Umbilical cord (tissue), 2 donors: Measurements from ENCODE around the gene RAPGEF3. TPM values are rescaled to one million over a fixed set of nuclear protein-coding genes. Genes with fewer than 3 reads are reported as not detected.

Experiments used
- DNase-seq: peaks from one replicate; pipeline ENCODE4 v3.0.0-alpha.2; 2015; ENCODE audit warnings: low spot score
- total RNA-seq: library from RNA; depleted of rRNA; stranded (reverse); fragments of >200 nt; gene quantifications from one replicate; pipeline ENCODE4 v1.2.3, GENCODE V29; 2014; ENCODE audit warnings: low replicate concordance; ENCODE audit not compliant: insufficient read depth

The RAPGEF3 gene
- total RNA-seq, 1 donor from 2014 or later, result 6.0 TPM

DNA sequence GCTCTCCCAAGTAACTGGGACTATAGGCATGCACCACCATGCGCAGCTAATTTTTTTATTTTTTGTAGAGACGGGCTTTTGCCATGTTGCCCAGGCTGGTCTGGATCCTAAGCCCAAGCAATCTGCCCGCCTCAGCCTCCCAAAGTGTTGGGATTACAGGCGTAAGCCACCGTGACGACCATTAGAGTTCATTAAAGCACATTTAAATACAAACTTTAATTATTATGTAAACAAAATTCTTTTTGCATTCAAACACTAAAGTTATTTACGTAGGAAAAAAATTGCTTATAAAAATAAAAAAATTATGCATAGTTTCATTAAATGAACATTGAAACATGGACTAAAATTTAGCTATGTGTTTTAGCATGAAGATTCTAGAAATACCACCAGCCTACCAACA lies 60.0 kb downstream of the RAPGEF3 start:
- no peak for DNase-seq

DNA sequence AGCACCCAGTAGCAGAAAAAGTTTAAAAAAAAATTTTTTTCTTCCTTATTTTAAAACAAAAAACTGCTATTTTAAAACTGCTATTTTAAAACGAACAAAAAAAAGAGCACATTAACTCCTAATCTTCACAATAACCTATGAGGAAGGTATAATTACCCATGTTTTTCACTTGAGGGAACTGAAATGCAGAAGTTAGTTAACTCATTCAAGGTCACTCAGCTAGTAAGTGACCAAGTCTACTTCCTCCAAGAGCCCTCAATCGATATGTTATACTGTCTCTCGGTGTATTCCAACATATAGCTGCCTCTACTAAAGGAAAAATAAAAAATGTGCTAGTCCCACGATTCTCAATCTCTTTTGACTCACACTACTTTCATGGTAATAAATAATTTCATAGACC lies 60.6 kb downstream of the RAPGEF3 start:
- DNase-seq, result no peak

DNA sequence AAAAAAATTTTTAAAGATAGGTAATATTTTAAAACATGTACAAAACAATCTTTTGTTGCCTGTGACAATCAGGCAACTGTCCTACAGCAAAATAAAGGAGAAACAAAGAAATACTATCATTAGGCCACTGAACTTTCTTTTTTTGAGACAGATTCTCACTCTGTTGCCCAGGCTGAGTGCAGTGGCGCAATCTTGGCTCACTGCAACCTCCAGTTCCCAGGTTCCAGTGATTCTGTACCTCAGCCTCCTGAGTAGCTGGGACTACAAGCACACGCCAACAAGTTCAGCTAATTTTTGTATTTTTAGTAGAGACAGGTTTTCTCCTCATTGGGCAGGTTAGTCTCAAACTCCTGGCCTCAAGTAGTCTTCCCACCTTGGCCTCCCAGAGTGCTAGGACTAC lies 69.5 kb downstream of the RAPGEF3 start:
- DNase-seq, result no peak

DNA sequence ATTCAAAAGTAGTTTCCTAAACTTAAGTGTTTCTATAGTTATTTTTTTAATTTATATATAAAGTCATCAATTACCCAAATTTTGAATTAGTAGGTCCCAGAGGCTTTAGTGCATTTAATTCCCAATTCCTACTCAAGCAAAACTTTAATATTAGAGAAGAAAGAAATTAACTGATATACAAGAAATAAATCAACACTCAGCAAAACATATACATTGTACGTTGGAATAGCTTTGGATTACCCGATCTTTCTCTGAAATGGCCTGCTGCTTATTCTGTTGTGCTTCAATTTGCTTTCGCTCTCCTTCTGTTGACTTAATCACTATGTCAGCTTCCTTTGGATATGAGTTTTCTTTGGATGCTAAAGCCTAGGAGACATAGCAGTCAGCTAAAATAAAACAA lies 71.0 kb downstream of the RAPGEF3 start:
- no peak for DNase-seq

DNA sequence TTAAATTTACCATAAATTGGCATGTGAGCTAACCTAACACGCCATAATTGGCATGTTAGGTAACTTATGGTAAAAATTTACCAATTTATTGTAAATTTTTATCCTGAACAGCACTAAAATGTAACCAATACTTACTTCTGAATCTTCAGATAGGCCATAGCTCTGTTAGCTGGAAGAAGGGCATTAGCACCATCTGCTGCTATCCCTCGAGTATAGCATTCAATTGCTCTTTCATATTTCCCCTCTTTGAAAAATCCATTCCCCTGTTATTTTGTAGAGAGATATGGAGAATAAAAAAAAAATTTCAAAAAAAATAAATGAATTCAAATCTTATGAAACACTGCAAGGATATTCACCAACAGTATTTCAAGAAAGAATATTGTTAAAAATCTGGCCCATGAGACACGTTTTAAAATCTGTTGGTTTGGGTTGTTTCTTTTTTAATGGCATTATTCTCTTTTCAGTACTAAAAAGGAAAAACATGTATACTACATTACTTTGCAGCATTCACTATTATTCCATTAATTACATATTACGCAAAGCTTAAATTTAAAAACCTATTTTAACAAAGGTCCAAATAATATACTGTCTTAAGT lies 71.9 kb downstream of the RAPGEF3 start:
- DNase-seq, result peak; percentile 61

Other genes with a start within 250 kb of the RAPGEF3 start
- gene RPAP3, start 52.9 kb downstream of the RAPGEF3 start, total RNA-seq, result 49.6 TPM
- 2.9 TPM for gene ENDOU, start 33.4 kb downstream of the RAPGEF3 start, total RNA-seq
- gene SLC48A1, start 14.4 kb upstream of the RAPGEF3 start, total RNA-seq, result 5.1 TPM
- gene HDAC7, start 61.0 kb upstream of the RAPGEF3 start, total RNA-seq, result 23.6 TPM
- gene VDR, start 146.1 kb upstream of the RAPGEF3 start, total RNA-seq, result 4.1 TPM
- gene TMEM106C, start 204.7 kb upstream of the RAPGEF3 start, total RNA-seq, result 35.6 TPM
- 0.48 TPM for gene COL2A1, start 245.6 kb upstream of the RAPGEF3 start, total RNA-seq